ENCODE results near the gene DPP6.

Gene DPP6

GRCh38 chr7:154332811-154333580 is 280.8 kb downstream of the DPP6 start:
- no peak overlapping the region for H3K4me3 ChIP-seq (ENCODE audit: low read depth, low read length)
- TF ChIP-seq, protein P1, sequence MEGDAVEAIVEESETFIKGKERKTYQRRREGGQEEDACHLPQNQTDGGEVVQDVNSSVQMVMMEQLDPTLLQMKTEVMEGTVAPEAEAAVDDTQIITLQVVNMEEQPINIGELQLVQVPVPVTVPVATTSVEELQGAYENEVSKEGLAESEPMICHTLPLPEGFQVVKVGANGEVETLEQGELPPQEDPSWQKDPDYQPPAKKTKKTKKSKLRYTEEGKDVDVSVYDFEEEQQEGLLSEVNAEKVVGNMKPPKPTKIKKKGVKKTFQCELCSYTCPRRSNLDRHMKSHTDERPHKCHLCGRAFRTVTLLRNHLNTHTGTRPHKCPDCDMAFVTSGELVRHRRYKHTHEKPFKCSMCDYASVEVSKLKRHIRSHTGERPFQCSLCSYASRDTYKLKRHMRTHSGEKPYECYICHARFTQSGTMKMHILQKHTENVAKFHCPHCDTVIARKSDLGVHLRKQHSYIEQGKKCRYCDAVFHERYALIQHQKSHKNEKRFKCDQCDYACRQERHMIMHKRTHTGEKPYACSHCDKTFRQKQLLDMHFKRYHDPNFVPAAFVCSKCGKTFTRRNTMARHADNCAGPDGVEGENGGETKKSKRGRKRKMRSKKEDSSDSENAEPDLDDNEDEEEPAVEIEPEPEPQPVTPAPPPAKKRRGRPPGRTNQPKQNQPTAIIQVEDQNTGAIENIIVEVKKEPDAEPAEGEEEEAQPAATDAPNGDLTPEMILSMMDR (IDR thresholded peaks at IDR 0.05; ENCODE audit: low read depth, low read length): no peak

GRCh38 chr7:154336295-154336694 is 284.1 kb downstream of the DPP6 start:
- TF ChIP-seq, protein P1 (IDR thresholded peaks at IDR 0.05; ENCODE audit: low read depth, low read length): no peak
- H3K4me3 ChIP-seq (ENCODE audit: low read depth, low read length): no peak overlapping the region

GRCh38 chr7:154338701-154339506 is 286.7 kb downstream of the DPP6 start:
- TF ChIP-seq, protein P1 (IDR thresholded peaks at IDR 0.05; ENCODE audit: low read depth, low read length): no peak
- no peak overlapping the region for H3K4me3 ChIP-seq (ENCODE audit: low read depth, low read length)

- TF ChIP-seq, protein P1 (IDR thresholded peaks at IDR 0.05; ENCODE audit: low read depth, low read length): no peak
Measured at GRCh38 chr7:154342971-154343633, 290.9 kb downstream of the DPP6 start.

DNA sequence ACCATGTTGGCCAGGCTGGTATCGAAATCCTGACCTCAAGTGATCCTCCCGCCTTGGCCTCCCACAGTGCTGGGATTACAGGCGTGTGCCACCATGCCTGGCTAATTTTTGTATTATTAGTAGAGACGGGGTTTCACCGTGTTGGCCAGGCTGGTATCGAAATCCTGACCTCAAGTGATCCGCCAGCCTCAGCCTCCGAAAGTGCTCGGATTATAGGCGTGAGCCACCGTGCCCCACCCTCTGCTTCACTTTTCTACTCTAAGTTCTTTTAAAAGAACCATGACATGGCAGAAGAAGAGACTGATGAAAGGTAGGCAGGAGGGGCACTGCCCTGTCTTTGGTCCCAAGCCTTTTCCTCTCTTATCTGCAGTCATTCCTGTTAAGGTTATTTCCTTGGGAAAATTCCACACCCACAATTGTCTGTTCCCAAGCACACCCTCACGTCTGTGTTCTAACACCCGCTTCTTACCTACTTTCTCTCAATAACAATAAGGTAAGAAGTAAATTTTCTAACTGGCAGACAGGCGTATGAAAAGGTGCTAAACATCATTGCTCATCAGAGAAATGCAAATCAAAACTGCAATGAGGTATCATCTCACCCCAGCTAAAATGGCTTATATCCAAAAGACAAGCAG is 291.7 kb downstream of the DPP6 start:
- no peak overlapping the region for H3K4me3 ChIP-seq (ENCODE audit: low read depth, low read length)
- TF ChIP-seq, protein P1 (IDR thresholded peaks at IDR 0.05; ENCODE audit: low read depth, low read length): no peak

More at GRCh38 chr7:154342971-154343633, 290.9 kb downstream of the DPP6 start:
- H3K4me3 ChIP-seq (ENCODE audit: low read depth, low read length): no peak overlapping the region

- TF ChIP-seq, protein P1 (IDR thresholded peaks at IDR 0.05; ENCODE audit: low read depth, low read length): no peak
- H3K4me3 ChIP-seq (ENCODE audit: low read depth, low read length): no peak overlapping the region
Measured at GRCh38 chr7:154345093-154345492, 292.9 kb downstream of the DPP6 start.
